ENCODE measurements around the gene FAM135A. TPM values are rescaled to one million over a fixed set of nuclear protein-coding genes. Genes with fewer than 3 reads are reported as not detected.
"Not testable (repeated sequence)": the region's sequence is repeated elsewhere in the genome, so short reads cannot be mapped to it uniquely, and the experiment has no call there.

FAM135A gene
- total RNA-seq, 4 donors from 2014 or later, result 16.7 to 37.5 (median 23.2) TPM

DNA sequence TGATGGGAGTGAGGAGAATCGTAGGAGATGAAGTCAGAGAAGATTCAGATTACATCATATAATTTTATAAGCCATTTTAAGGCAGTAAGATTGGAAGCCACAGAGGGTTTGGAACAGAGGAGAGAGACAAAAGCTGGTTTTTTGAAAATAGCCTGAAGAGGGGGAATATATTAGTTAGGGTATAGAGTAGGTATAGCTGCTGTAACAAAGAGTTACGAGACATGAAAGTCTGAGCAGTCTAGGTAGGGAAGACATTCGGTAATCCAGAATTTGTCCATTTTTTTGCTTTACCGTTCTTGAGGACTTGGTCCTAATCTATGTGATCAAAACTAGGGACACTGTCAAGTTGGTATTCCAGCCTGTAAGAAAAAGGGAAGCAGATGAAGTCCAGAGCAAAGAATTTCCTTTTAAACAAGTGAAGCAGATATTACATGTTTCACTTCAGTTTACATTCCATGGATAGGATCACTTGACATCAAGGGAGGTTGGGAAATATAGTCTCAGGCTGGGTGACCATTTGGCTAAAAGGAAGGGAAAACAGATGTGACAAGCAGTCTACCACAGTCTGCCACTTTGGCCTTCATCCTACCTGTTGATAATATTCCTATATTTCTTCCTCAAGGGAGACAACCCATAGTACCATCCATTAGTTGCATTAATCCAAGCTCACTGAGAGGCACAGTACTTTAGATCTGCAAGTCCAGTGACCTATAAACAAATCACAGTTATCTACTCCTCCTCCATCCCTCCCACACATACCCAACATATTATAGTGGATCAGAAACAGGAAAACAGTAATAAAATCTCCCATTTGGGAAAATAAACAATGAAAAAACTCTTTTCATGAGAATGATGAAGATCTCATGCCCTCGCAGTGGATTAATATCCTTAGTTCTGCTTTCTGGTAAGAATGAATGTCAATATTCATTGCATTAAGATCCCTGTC is 10.2 kb downstream of the FAM135A start:
- DNase-seq (ENCODE audit: low spot score) (no peak), ATAC-seq (ENCODE audit: low FRiP score) (no peak)
- TF ChIP-seq, protein P1, sequence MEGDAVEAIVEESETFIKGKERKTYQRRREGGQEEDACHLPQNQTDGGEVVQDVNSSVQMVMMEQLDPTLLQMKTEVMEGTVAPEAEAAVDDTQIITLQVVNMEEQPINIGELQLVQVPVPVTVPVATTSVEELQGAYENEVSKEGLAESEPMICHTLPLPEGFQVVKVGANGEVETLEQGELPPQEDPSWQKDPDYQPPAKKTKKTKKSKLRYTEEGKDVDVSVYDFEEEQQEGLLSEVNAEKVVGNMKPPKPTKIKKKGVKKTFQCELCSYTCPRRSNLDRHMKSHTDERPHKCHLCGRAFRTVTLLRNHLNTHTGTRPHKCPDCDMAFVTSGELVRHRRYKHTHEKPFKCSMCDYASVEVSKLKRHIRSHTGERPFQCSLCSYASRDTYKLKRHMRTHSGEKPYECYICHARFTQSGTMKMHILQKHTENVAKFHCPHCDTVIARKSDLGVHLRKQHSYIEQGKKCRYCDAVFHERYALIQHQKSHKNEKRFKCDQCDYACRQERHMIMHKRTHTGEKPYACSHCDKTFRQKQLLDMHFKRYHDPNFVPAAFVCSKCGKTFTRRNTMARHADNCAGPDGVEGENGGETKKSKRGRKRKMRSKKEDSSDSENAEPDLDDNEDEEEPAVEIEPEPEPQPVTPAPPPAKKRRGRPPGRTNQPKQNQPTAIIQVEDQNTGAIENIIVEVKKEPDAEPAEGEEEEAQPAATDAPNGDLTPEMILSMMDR (IDR thresholded peaks at IDR 0.05), result no peak

DNA sequence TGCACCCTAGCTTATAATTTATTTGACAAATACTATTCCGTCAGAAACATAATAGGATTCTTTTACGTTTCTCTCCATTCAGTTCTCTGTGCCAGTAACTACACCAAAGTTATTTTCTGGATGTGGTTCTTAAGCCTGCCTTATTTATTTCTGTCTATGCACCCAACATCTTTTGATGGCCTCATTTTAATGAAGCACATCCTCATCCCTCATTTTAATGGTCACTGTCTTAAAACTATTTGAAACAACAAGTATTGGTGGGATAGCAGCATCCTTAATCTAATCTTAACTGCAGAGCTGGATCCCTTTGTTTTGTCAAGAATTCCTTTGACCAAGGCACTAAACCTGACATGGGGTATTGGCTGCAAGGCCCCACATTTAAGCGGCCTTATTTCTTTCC is 11.0 kb downstream of the FAM135A start:
- TF ChIP-seq, protein P1 (IDR thresholded peaks at IDR 0.05), result no peak
- ATAC-seq (ENCODE audit: low FRiP score) (no peak), DNase-seq (ENCODE audit: low spot score) (no peak)

DNA sequence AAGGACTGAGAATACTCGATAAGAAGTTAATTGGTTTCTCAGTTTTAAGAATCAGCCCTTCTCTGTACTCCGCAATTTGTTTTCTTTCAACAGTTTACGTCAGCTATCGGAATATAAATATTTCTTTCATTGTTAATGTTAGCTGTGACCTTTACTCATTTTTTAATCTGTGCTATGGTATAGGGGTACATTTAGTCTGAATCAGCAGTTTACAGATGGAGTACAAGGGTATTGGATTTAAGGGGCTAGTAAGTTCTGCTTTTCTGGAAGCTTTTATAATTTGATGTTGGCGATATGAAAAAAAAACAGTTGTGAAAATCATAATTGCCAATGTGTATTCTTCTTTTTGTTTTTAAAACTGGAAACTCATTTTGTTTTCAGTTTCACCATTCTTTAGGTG is 23.0 kb downstream of the FAM135A start:
- DNase-seq (ENCODE audit: low spot score) (no peak), ATAC-seq (ENCODE audit: low FRiP score) (no peak)
- TF ChIP-seq, protein P1 (IDR thresholded peaks at IDR 0.05), result no peak

DNA sequence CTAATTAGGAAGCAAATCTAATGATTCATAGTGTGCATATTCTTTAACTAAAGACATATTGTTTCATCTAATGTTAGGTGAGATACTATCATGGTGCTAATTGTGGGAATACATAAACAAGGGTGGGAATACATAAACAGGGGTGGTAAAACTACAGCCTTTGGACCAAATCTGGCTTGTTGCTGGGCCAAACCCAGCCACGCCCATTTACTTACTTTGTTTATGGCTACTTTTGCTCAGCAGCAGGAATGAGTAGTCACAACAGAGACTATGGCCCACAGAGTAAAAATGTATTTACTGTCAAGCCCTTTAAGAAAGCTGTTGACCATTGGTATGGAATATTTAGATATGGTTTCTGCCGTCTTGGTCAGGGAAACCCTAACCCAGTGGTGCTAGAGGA is 31.7 kb downstream of the FAM135A start:
- TF ChIP-seq, protein P1 (IDR thresholded peaks at IDR 0.05), result no peak
- DNase-seq (ENCODE audit: low spot score) (no peak), ATAC-seq (ENCODE audit: low FRiP score) (no peak)

DNA sequence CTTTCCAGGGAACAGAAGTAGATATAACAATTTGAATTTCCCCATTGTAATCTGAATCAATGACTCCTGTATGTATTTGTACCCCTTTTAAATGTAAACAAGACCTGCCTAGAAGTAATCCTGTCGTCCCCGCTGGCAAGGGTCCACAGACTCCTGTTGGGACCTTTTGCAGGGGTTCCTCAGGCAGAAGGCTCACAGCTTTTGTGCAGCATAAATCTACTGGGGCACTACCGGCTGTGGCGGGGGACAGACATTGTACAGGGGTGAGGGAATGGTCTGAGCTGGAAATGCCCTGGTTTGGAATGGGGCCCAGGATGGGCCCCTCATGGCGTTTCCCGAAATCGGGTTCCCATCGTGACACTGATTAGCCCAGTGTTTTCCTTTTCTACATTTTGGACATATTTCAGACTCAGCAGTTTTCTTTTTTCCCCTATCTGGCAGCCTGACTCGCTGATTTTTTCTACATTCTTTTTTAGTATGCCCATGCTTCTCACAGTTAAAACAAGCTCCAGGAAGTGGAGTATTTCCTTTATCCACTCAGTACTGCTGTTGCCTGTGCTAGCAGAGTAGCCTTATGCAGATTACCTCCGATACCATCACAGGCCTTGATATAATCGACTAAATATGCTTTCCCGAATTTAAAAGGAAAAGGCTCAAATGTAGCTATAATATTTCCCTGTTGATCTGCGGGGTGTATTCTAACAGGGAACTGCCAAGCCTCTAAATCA is 34.2 kb downstream of the FAM135A start:
- not testable (repeated sequence) for ATAC-seq (ENCODE audit: low FRiP score)

DNA sequence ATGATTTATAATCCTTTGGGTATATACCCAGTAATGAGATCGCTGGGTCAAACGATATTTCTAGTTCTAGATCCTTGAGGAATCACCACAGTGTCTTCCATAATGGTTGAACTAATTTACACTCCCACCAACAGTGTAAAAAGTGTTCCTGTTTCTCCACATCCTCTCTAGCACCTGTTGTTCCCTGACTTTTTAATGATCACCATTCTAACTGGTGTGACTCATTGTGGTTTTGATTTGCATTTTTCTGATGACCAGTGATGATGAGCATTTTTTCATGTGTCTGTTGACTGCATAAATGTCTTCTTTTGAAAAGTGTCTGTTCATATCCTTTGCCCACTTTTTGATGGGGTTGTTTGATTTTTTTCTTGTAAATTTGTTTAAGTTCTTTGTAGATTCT is 40.6 kb downstream of the FAM135A start:
- not testable (repeated sequence) for ATAC-seq (ENCODE audit: low FRiP score); DNase-seq (ENCODE audit: low spot score)

More for the DNA sequence above, 34.2 kb downstream of the FAM135A start:
- DNase-seq (ENCODE audit: low spot score), result not testable (repeated sequence)

DNA sequence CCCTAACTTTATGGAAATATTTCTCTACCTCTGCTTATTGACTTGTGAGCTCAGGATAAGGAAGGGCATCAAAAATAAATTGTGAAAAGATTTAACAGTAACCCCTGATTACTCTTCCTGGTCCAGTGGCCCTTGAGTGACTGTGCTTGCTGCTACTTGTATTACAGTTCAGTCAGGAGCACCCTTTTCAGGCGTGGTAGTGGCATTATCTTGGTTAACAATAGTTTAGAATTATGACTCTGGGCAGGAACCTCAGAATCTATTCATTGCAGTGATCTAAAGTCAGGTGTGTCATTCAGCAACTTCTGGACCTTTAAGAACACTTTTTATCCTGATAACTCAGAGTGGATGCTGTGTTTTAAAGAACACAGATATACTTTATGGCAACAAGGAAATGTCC is 43.4 kb downstream of the FAM135A start:
- no peak for DNase-seq (ENCODE audit: low spot score)
- ATAC-seq (ENCODE audit: low FRiP score), result no peak
- TF ChIP-seq, protein P1 (IDR thresholded peaks at IDR 0.05), result no peak

DNA sequence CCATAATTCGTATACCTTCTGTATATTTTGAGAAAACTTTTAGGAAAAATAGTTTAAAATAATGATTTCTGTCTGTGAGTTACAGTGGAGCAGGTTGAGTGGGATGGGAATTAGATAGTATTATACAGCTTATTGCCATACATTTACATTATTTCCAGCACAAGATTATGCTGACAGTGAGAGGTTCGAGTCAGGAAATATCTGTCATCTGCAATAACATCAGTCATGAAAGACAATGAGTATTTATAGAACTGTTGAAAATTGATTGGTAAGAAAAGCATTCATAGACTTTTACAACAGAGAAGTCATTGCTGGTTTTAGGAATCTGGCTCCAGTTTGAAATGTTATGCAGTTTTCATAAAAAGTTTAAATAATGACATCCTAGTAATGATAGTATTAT is 45.9 kb downstream of the FAM135A start:
- TF ChIP-seq, protein P1 (IDR thresholded peaks at IDR 0.05), result no peak
- ATAC-seq (ENCODE audit: low FRiP score) (no peak), DNase-seq (ENCODE audit: low spot score) (no peak)

DNA sequence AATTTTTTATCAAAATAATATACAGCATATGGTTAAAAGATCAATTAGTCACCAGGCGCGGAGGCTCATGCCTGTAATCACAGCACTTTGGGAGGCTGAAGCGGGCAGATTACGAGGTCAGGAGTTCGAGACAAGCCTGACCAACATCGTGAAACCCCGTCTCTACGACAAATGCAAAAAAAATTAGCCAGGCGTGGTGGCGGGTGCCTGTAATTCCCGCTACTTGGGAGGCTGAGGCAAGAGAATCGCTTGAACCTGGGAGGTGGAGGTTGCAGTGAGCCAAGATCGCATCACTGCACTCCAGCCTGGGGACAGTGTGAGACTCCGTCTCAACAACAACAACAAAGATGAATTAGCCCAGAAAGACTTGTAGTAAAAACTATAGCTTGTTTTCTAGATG is 46.4 kb downstream of the FAM135A start:
- DNase-seq (ENCODE audit: low spot score); ATAC-seq (ENCODE audit: low FRiP score): not testable (repeated sequence)
